ENCODE measurements around the gene ZFR2. TPM values are rescaled to one million over a fixed set of nuclear protein-coding genes. Genes with fewer than 3 reads are reported as not detected.

Gene ZFR2
- total RNA-seq, 2 experiments from 2014 or later = 0.73 to 0.82 TPM

DNA sequence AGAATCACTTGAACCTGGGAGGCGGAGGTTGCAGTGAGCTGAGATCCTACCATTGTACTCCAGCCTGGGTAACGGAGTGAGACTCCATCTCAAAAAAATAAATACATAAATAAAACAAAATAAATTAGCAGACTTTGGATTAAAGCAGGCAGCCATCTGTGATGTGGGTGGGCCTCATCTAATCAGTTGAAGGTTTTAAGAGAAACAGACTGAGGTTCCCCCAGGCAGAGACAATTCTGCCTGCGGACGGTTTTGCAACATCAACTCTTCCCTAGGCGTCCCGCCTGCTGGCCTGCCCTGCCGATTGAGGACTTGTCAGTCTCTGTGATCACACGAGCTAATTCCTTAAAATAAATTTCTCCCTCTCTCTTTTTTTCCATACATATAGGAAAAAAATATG is 35.4 kb upstream of the ZFR2 start:
- peaks cover 0 to 9% of the 10 kb centered on the region in 2 experiments for H3K9me3 ChIP-seq (ENCODE audit: control insufficient read depth in 1 of 2, insufficient read depth in 1 of 2, low read length in 2 of 2)
- no peaks in the 10 kb centered on the region for H3K36me3 ChIP-seq (ENCODE audit: insufficient read depth, low read length)
- ChIA-PET POLR2A (no interaction called here), CTCF (no interaction called here)
- H3K27me3 ChIP-seq (ENCODE audit: control insufficient read depth in 1 of 2, insufficient read depth in 2 of 2, low read length in 2 of 2) = no peaks in the 10 kb centered on the region
- no peaks in the 10 kb centered on the region for H3K27me3 Mint-ChIP-seq
- no peaks in the 10 kb centered on the region for H3K36me3 Mint-ChIP-seq (ENCODE audit: low read depth)
- no peak overlapping the region for H3K4me3 ChIP-seq (ENCODE audit: low read length)
- H3K4me3 Mint-ChIP-seq = no peak overlapping the region
- ATAC-seq (ENCODE audit: poor library complexity) (no peak), DNase-seq (no peak)
- H3K4me1 ChIP-seq (ENCODE audit: insufficient read depth, low read length) = no peaks in the 10 kb centered on the region
- no peak for TF ChIP-seq CTCF (IDR thresholded peaks at IDR 0.05)
- H3K27ac ChIP-seq (ENCODE audit: low read depth in 1 of 2, low read length in 2 of 2) = no peak overlapping the region
- H3K27ac Mint-ChIP-seq = no peak overlapping the region
- no peaks in the 10 kb centered on the region for H3K4me1 Mint-ChIP-seq (ENCODE audit: low read depth)
- intact Hi-C loops (cut with DNase I, micrococcal nuclease) = no loop called here
- H3K9me3 Mint-ChIP-seq = no peaks in the 10 kb centered on the region

- no peaks in the 10 kb centered on the region for H3K36me3 Mint-ChIP-seq (ENCODE audit: low read depth)
- H3K4me1 ChIP-seq (ENCODE audit: insufficient read depth, low read length) = no peaks in the 10 kb centered on the region
- DNase-seq (no peak), ATAC-seq (ENCODE audit: poor library complexity) (no peak)
- intact Hi-C loops (cut with DNase I, micrococcal nuclease) = no loop called here
- no peaks in the 10 kb centered on the region for H3K9me3 Mint-ChIP-seq
- no peak for TF ChIP-seq CTCF (IDR thresholded peaks at IDR 0.05)
- no peaks in the 10 kb centered on the region for H3K27me3 Mint-ChIP-seq
- no peak overlapping the region for H3K4me3 ChIP-seq (ENCODE audit: low read length)
- no peak overlapping the region for H3K27ac Mint-ChIP-seq
- POLR2A ChIA-PET = no interaction called here
- H3K36me3 ChIP-seq (ENCODE audit: insufficient read depth, low read length) = no peaks in the 10 kb centered on the region
- no peak overlapping the region for H3K27ac ChIP-seq (ENCODE audit: low read depth in 1 of 2, low read length in 2 of 2)
- H3K4me1 Mint-ChIP-seq (ENCODE audit: low read depth) = no peaks in the 10 kb centered on the region
- CTCF ChIA-PET = no interaction called here
- no peaks in the 10 kb centered on the region for H3K27me3 ChIP-seq (ENCODE audit: control insufficient read depth in 1 of 2, insufficient read depth in 2 of 2, low read length in 2 of 2)
- H3K9me3 ChIP-seq (ENCODE audit: control insufficient read depth in 1 of 2, insufficient read depth in 1 of 2, low read length in 2 of 2) = peaks cover 6 to 9% of the 10 kb centered on the region in 2 experiments
- H3K4me3 Mint-ChIP-seq = no peak overlapping the region
Measured at GRCh38 chr19:3902317-3902973, 33.6 kb upstream of the ZFR2 start.

GRCh38 chr19:3899531-3900294 is 30.9 kb upstream of the ZFR2 start:
- intact Hi-C loops (cut with DNase I, micrococcal nuclease) = no loop called here
- CTCF ChIA-PET = no interaction called here
- DNase-seq (no peak), ATAC-seq (ENCODE audit: poor library complexity) (no peak)
- H3K4me3 ChIP-seq (ENCODE audit: low read length) = no peak overlapping the region
- H3K9me3 ChIP-seq (ENCODE audit: control insufficient read depth in 1 of 2, insufficient read depth in 1 of 2, low read length in 2 of 2) = peaks cover 6 to 9% of the 10 kb centered on the region in 2 experiments
- TF ChIP-seq CTCF (IDR thresholded peaks at IDR 0.05) = no peak
- Mint-ChIP-seq H3K27ac (no peak overlapping the region), H3K4me3 (no peak overlapping the region), H3K9me3 (no peaks in the 10 kb centered on the region), H3K4me1 (ENCODE audit: low read depth) (no peaks in the 10 kb centered on the region), H3K36me3 (ENCODE audit: low read depth) (no peaks in the 10 kb centered on the region), H3K27me3 (peaks cover 4% of the 10 kb centered on the region)
- H3K36me3 ChIP-seq (ENCODE audit: insufficient read depth, low read length) = no peaks in the 10 kb centered on the region
- POLR2A ChIA-PET = no interaction called here
- H3K27ac ChIP-seq (ENCODE audit: low read depth in 1 of 2, low read length in 2 of 2) = no peak overlapping the region
- no peaks in the 10 kb centered on the region for H3K27me3 ChIP-seq (ENCODE audit: control insufficient read depth in 1 of 2, insufficient read depth in 2 of 2, low read length in 2 of 2)
- no peaks in the 10 kb centered on the region for H3K4me1 ChIP-seq (ENCODE audit: insufficient read depth, low read length)
